NCI-H1105 (cell line): Measurements from ENCODE around the gene POLR1E.
"Not testable (repeated sequence)": the region's sequence is repeated elsewhere in the genome, so short reads cannot be mapped to it uniquely, and the experiment has no call there.

Experiments
- DNase-seq: peaks from one replicate; lab custom pipeline; 2025; lab: John Stamatoyannopoulos, UW

POLR1E gene

DNA sequence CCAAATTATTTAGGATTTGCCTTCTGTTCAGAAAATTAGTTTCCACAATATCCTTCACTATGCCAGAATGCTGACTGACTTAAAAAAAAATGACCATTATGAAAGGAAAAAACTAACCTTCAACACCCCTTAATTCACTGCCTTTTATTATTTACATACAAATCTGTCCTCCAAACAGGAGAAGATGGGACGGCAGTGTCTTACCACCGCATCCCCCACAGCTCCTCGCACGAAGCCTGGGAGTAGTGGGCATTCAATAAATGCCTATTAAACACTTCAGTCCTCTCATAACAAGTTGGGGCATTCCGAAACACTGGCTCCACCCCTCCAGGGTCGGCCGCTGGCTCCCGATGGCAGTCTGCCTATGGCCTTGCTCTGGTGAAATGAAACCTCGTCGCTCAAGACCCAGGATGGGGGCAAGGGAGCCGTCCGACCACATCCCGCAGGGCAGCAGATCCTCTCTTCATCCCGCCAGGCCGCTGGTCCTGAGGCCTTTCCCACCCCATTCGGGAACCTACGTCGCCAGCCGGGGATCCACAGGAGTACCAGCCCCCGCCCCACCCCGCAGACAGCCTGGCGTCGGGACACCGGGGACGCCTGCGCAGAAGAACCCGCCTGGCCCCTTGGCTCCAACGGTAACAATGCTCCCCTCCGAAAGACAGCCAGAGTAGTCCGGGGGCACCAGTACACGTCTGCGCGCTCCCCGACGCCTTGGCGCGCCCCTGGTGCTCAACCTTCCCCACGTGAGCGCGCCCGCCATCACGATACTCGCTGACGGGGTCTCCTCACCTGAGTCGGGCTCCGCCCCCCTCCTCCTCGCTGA lies 21.1 kb upstream of the POLR1E start:
- peak; percentile 94 for DNase-seq

- DNase-seq, result peak; percentile 100
These were observed 20.3 kb upstream of the POLR1E start, which contains the start of gene ZBTB5 for GRCh38 chr9:37465249-37466036. ZBTB5 (minus strand) TSS chr9:37465450; CDS start chr9:37442551, 22,899 bp downstream.

DNA sequence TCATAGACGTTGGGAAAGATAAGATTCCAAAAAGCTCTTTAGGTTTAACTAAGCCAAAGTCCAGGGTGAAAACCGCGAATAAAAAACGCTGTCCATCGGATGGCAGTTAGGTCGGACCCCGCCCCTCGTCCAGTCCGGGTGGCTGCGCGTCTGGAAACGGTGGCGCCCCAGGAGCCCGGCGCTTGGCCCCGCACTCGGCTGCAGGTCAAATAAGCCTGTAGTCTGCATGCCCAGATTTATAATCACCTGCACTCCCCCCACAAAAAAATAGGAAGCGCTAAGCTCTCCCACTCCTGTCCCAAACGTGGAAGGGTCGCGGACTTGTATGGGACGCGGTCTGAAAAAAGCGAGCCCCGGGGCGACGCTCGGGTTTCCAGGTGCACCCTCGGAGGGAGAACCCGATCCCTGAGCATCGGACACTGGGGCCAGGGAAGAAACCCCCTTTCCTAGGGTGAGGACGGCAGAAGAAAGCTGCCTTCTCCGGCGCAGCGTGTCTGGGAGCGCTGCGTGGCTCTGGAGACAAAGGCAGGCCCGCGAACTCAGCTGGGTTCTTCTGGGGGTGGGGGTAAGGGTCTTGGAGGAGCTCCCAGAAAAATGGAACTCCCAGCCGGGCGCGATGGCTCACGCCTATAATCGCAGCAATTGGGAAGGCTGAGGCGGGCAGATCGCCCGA lies 19.6 kb upstream of the POLR1E start:
- peak; percentile 20 for DNase-seq

DNA sequence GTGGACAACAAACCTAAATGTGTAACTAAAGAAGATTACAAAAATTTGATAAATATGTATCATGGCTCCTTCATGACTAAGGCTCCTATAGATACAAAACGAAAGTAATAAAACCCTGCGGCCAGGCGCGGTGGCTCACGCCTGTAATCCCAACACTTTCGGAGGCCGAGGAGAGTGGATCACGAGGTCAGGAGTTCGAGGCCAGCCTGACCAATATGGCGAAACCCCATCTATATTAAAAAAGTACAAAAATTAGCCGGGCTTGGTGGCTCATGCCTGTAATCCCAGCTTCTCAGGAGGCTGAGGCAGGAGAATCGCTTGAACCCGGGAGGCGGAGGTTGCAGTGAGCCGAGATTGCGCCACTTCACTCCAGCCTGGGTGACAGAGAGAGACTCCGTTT lies 18.2 kb upstream of the POLR1E start:
- not testable (repeated sequence) for DNase-seq

DNA sequence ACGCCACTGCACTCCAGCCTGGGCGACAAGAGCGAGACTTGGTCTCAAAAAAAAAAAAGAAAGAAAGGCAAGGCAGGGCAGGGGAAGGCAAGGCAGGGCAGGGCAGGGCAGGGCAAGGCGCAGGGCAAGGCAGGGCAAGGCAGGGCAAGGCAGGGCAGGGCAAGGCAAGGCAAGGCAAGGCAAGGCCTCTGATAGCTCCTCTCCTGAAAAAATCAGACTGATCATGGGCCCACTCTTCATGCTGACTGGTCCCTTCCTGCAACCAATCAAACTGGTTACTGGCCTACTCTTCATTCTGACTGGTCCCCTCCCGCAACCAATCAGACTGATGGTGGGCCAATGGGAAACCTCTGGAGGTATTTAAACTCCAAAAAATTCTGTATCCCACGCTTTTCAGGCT lies 17.1 kb upstream of the POLR1E start:
- DNase-seq, result no peak

GRCh38 chr9:37471942-37472684 lies 13.6 kb upstream of the POLR1E start:
- no peak for DNase-seq

GRCh38 chr9:37473982-37474381 lies 11.8 kb upstream of the POLR1E start:
- not testable (repeated sequence) for DNase-seq

DNA sequence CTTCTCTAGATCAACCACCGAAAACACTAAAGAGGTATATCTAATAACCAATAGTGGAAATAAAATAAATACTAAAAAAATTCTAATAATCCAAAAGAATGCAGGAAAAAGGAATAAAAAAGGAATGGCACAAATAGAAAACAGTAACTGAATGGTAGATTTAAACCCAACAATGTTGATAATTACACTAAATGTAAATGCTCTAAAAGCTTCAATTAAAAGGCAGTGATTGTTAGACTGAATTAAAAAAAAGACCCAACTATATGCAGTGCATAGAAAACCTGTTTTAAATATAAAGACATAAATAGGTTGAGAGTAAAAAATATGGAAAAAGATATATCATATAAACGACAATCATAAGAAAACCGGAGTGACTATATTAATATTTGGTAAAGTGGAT lies 11.3 kb upstream of the POLR1E start:
- DNase-seq, result no peak

GRCh38 chr9:37476930-37477329 lies 8.8 kb upstream of the POLR1E start:
- no peak for DNase-seq

- DNase-seq, result not testable (repeated sequence)
These were observed 8.3 kb upstream of the POLR1E start for GRCh38 chr9:37477443-37477842.

GRCh38 chr9:37477987-37478619 lies 7.6 kb upstream of the POLR1E start:
- not testable (repeated sequence) for DNase-seq

DNA sequence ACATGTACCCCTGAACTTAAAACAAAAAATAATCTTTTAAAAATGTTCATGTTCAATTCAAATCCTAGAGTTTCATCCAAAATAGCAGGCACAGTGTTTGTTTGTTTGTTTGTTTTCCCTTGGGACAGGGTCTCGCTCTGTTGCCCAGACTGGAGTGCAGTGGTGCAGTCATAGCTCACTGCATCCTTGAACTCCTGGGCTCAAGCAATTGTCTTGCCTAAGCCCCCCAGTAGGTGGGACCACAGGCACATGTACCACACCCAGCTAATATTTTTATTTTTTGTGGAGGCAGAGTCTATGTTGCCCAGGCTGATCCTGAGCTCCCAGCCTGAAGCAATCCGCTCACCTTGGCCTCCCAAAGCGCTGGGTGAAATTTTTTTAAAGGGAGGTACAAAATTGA lies 5.0 kb upstream of the POLR1E start:
- DNase-seq, result no peak

- DNase-seq, result no peak
These were observed 488 bp downstream of the POLR1E start for GRCh38 chr9:37486256-37486615.

DNA sequence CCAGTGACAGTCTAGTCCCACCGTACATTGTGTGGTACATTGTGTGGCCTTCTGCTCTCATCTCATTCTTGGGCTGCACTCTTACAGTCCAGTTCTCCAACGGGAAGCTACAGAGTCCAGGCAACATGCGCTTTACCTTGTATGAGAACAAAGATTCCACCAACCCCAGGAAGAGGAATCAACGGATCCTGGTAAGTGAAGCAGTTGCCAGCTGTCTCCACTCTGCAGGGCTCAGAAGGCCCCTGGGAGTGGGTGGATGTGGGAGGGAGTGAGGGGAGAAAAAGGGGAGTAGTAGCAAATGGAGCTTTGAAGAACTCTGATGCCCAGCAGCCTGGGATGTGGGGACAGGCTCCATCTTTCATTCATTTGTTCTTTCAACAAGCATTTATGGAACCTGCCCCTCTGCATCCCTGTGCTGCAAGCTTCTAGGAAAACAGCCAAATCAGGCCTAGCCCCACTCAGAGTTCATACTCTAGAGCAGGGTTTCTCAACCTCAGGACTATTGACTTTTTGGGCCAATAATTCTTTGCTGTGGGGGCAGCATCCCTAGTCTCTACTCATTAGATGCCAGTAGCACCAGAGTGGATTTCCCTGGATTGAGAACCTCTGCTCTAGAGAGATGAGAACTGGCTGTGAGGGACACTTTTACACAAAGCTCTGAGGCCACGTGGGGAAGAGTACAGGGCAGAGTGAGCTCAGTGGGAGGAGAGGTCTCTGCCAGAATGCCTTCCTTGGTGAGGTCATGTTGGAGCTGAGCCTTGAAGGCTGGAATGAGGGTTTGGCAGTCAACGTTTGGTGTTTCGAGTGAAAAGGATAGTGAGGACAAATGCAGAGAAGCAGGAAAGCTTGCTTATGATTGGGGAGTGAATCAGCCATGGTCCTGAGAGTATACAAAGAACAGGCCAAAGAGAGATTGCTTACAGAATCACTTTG lies 1.1 kb downstream of the POLR1E start:
- DNase-seq, result no peak

- no peak for DNase-seq
These were observed 6.2 kb downstream of the POLR1E start for GRCh38 chr9:37491939-37492338.

DNA sequence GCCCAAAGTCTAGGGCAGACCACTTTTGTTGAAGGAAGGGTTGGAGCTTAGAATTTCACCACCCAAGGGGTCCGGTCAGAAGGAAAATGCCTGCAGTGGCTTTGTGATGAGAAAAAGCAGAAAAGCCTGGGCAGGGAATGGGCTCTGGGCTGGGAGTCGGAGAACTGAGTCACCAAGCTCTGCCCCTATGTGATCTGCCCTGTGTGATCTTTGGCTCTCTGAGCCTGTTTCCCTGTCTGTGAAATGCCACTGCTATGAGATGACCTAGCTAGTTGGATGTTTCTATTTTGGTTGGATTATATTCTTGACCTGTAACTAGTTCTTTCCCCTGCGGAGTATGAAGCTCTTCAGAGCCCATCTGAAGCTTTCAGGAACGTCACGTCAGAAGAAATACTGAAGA lies 9.8 kb downstream of the POLR1E start:
- DNase-seq, result no peak

GRCh38 chr9:37496020-37496419 lies 10.3 kb downstream of the POLR1E start:
- no peak for DNase-seq

DNA sequence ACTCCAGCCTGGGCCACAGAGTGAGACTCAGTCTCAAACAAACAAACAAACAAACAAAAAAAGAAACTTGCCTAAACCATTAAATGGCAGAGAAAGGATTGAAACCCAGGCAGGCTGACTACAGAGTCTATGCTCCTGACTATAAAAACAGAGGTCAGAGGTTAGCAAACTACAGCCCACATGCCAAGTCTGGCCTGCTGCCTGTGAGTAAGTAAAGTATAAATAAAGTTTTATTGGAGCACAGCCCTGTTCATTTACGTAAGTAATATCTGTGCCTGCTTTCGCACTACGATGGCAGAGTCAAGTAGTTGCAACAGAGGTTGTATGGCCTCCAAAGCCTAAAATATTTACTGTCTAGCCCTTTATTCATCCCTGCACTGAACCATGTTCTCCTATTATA lies 11.6 kb downstream of the POLR1E start:
- DNase-seq, result no peak

GRCh38 chr9:37498457-37498856 lies 12.7 kb downstream of the POLR1E start:
- DNase-seq, result no peak

DNA sequence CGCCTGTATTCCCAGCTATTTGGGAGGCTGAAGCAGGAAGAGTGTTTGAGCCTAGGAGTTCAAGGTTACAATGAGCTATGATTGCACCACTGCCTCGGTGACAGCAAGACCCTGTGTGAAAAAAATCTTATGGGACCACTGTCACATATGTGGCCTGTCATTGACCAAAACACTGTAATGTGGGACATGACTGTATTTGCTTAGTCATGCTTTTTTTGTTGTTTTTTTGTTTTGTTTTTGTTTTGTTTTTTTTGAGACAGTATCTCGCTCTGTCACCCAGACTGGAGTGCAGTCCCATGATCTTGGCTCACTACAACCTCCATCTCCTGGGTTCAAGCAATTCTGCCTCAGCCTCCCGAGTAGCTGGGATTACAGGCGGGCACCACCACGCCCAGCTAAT lies 13.5 kb downstream of the POLR1E start:
- DNase-seq, result no peak
